Activated CD4-positive, alpha-beta T cell treated with anti-CD3 and anti-CD28 coated beads, Interleukin-2, amount 10 ng/mL, durations not matched to agents 24 days and 14 days (primary cell): Measurements from ENCODE around the gene VEGFA. TPM values are rescaled to one million over a fixed set of nuclear protein-coding genes. Genes with fewer than 3 reads are reported as not detected.

Experiments used
- DNase-seq: peaks from one replicate; pipeline ENCODE4 v3.0.0; 2022
- H3K27ac Mint-ChIP-seq: one replicate; pipeline ENCODE4 v1.8.0; 2022; ENCODE audit warnings: mild to moderate bottlenecking, mixed read lengths
- H3K27me3 Mint-ChIP-seq: one replicate; pipeline ENCODE4 v1.8.0; 2022; ENCODE audit warnings: mixed read lengths
- H3K36me3 Mint-ChIP-seq: one replicate; pipeline ENCODE4 v1.8.0; 2022; ENCODE audit warnings: low read depth, mild to moderate bottlenecking, mixed read lengths
- H3K4me1 Mint-ChIP-seq: one replicate; pipeline ENCODE4 v1.8.0; 2021; ENCODE audit warnings: mixed read lengths
- H3K4me3 Mint-ChIP-seq: one replicate; pipeline ENCODE4 v1.8.0; 2022; ENCODE audit warnings: mild to moderate bottlenecking, moderate library complexity, mixed read lengths
- H3K9me3 Mint-ChIP-seq: one replicate; pipeline ENCODE4 v1.8.0; 2021; ENCODE audit warnings: mixed read lengths
- intact Hi-C: fragments of 100-400 bp; cut with micrococcal nuclease; formaldehyde crosslinking; loops from one replicate; pipeline ENCODE4 v1.15.1; 2023
- total RNA-seq: library from RNA; stranded (reverse); gene quantifications from 2 replicates; pipeline ENCODE4 v1.2.3, GENCODE V29; 2022

VEGFA gene
- total RNA-seq, 1 donor from 2014 or later, result 62.9 TPM

GRCh38 chr6:43835872-43836419 lies 65.9 kb downstream of the VEGFA start:
- Mint-ChIP-seq H3K4me1 (no peaks in the 10 kb centered on the region), H3K4me3 (no peak overlapping the region), H3K27me3 (peaks cover 4% of the 10 kb centered on the region), H3K9me3 (no peaks in the 10 kb centered on the region), H3K27ac (no peak overlapping the region), H3K36me3 (no peaks in the 10 kb centered on the region)
- intact Hi-C loops, result no loop called here
- no peak for DNase-seq

Other genes starting within 250 kb of the VEGFA start
- 143 and 145 TPM in 2 replicates for gene XPO5, start 194.2 kb upstream of the VEGFA start, total RNA-seq
- gene POLH, start 194.0 kb upstream of the VEGFA start, total RNA-seq, result 34.2 and 37.9 TPM in 2 replicates
- gene GTPBP2, start 140.9 kb upstream of the VEGFA start, total RNA-seq, result 69.4 and 70.3 TPM in 2 replicates
- 36.3 and 40.2 TPM in 2 replicates for gene MAD2L1BP, start 134.4 kb upstream of the VEGFA start, total RNA-seq
- gene RSPH9, start 125.2 kb upstream of the VEGFA start, total RNA-seq, result not detected in 2 replicates
- 47.4 and 50.1 TPM in 2 replicates for gene MRPS18A, start 82.4 kb upstream of the VEGFA start, total RNA-seq